IMR-90 (cell line): ENCODE data around the gene COLEC12. TPM values are rescaled to one million over a fixed set of nuclear protein-coding genes. Genes with fewer than 3 reads are reported as not detected.

Experiments
- ATAC-seq: fragments of 200-7000 bp; cut with Tn5 transposase; 2 replicates; pipeline ENCODE4 v1.9.1; 2020; ENCODE audit warnings: low read depth, mild to moderate bottlenecking, moderate library complexity
- BruUV-seq: library from RNA; stranded (reverse); fragments of 400-500 nt; replicated peaks from 2 replicates; lab custom pipeline; 2021; lab: Mats Ljungman, UMichigan
- CTCF ChIA-PET: fragments of 300-600 bp; formaldehyde crosslinking; extraction: SDS; loops from one replicate; lab custom pipeline; 2021; ENCODE audit warnings: antibody characterized with exemption; lab: Yijun Ruan, JAX
- POLR2A ChIA-PET: fragments of 300-600 bp; sonication (Branson Sonifier 250); formaldehyde crosslinking; loops from one replicate; lab custom pipeline; 2022; ENCODE audit warnings: antibody characterized with exemption; ENCODE audit not compliant: unreplicated experiment; lab: Charles Lee
- DNase-seq: peaks from one replicate; pipeline ENCODE4 v3.0.0; 2013
- H2AFZ ChIP-seq: replicated peaks from 2 replicates; pipeline ENCODE3; 2013; ENCODE audit warnings: low read length, mild to moderate bottlenecking; ENCODE audit not compliant: poor library complexity
- H2AK5ac ChIP-seq: 2 replicates; pipeline ENCODE4 v1.6.1; 2013; ENCODE audit warnings: low read depth, low read length, inconsistent platforms
- H2AK9ac ChIP-seq: replicated peaks from 2 replicates; pipeline ENCODE3; 2013; ENCODE audit warnings: mild to moderate bottlenecking, low read depth, low read length, moderate library complexity; ENCODE audit not compliant: poor library complexity
- H2BK120ac ChIP-seq: 2 replicates; pipeline ENCODE4 v1.6.1; 2013; ENCODE audit warnings: low read depth, low read length, inconsistent platforms
- H2BK15ac ChIP-seq: 3 replicates; pipeline ENCODE4 v1.6.1; 2013; ENCODE audit warnings: low read depth, low read length, inconsistent platforms
- H2BK20ac ChIP-seq: 2 replicates; pipeline ENCODE4 v1.6.1; 2013; ENCODE audit warnings: low read depth, mild to moderate bottlenecking, inconsistent platforms, low read length, moderate library complexity
- H2BK5ac ChIP-seq: 2 replicates; pipeline ENCODE4 v1.6.1; 2013; ENCODE audit warnings: mild to moderate bottlenecking, low read depth, low read length, inconsistent platforms; ENCODE audit not compliant: poor library complexity, severe bottlenecking
- H3K14ac ChIP-seq: replicated peaks from 2 replicates; pipeline ENCODE4 v1.6.1; 2013; ENCODE audit warnings: low read depth, low read length, inconsistent platforms
- H3K18ac ChIP-seq: 2 replicates; pipeline ENCODE4 v1.6.1; 2013; ENCODE audit warnings: low read depth, low read length, control low read depth
- H3K23ac ChIP-seq: 2 replicates; pipeline ENCODE4 v1.6.1; 2013; ENCODE audit warnings: low read depth, low read length, inconsistent platforms
- H3K27ac ChIP-seq: 2 replicates; pipeline ENCODE4 v1.5.1; 2013; ENCODE audit warnings: mild to moderate bottlenecking, control low read depth, low read length; ENCODE audit not compliant: insufficient read depth
- H3K27me3 ChIP-seq: 2 replicates; pipeline ENCODE4 v1.6.1; 2013; ENCODE audit warnings: low read length; ENCODE audit not compliant: control insufficient read depth, insufficient read depth
- H3K36me3 ChIP-seq: 2 replicates; pipeline ENCODE4 v1.6.1; 2013; ENCODE audit warnings: low read length, mixed read lengths; ENCODE audit not compliant: control insufficient read depth, insufficient read depth
- H3K4ac ChIP-seq: 2 replicates; pipeline ENCODE4 v1.6.1; 2013; ENCODE audit warnings: low read depth, low read length, inconsistent platforms
- H3K4me1 ChIP-seq: 2 replicates; pipeline ENCODE4 v1.6.1; 2013; ENCODE audit warnings: low read length, mixed read lengths; ENCODE audit not compliant: control insufficient read depth, insufficient read depth
- H3K4me2 ChIP-seq: 2 replicates; pipeline ENCODE4 v1.6.1; 2013; ENCODE audit warnings: low read depth, mild to moderate bottlenecking, control low read depth, low read length, moderate library complexity
- H3K4me3 ChIP-seq: 2 replicates; pipeline ENCODE4 v1.5.1; 2013; ENCODE audit warnings: low read depth, mild to moderate bottlenecking, control low read depth, low read length, moderate library complexity; ENCODE audit not compliant: insufficient read depth
- H3K56ac ChIP-seq: 2 replicates; pipeline ENCODE4 v1.6.1; 2013; ENCODE audit warnings: low read length, inconsistent platforms; ENCODE audit not compliant: insufficient read depth; ENCODE audit errors: extremely low read depth
- H3K79me1 ChIP-seq, 2 experiments: 2 replicates each; pipeline ENCODE4 v1.6.1; 2013; ENCODE audit warnings: low read length in 2 of 2, inconsistent platforms in 1 of 2, low read depth in 1 of 2
- H3K9ac ChIP-seq: 2 replicates; pipeline ENCODE4 v1.6.1; 2013; ENCODE audit warnings: low read depth, low read length, control low read depth
- H3K9me1 ChIP-seq: 2 replicates; pipeline ENCODE4 v1.6.1; 2013; ENCODE audit warnings: low read length, inconsistent platforms; ENCODE audit not compliant: insufficient read depth
- H3K9me3 ChIP-seq: 2 replicates; pipeline ENCODE4 v1.6.1; 2013; ENCODE audit warnings: low read length; ENCODE audit not compliant: control insufficient read depth, insufficient read depth
- H4K20me1 ChIP-seq: 2 replicates; pipeline ENCODE4 v1.6.1; 2013; ENCODE audit warnings: low read length, inconsistent platforms; ENCODE audit not compliant: insufficient read depth
- H4K5ac ChIP-seq: 2 replicates; pipeline ENCODE4 v1.6.1; 2013; ENCODE audit warnings: mild to moderate bottlenecking, low read depth, low read length, control low read depth
- H4K8ac ChIP-seq, 2 experiments: 2 replicates each; pipeline ENCODE4 v1.6.1; 2013; ENCODE audit warnings: low read depth in 2 of 2, low read length in 2 of 2, control low read depth in 1 of 2, inconsistent platforms in 1 of 2
- H4K91ac ChIP-seq: 2 replicates; pipeline ENCODE4 v1.6.1; 2013; ENCODE audit warnings: low read depth, low read length, inconsistent platforms; ENCODE audit not compliant: insufficient read depth
- BHLHE40 ChIP-seq: fragments of 150-350 bp; IDR thresholded peaks from 2 replicates; pipeline ENCODE4 v1.6.1; 2016; ENCODE audit warnings: mild to moderate bottlenecking, low read depth, low read length
- CEBPB ChIP-seq: IDR thresholded peaks from 2 replicates; pipeline ENCODE4 v1.6.1; 2012; ENCODE audit warnings: low read depth, low read length, improper control_type of control experiment
- CHD1 ChIP-seq: IDR thresholded peaks from 2 replicates; pipeline ENCODE4 v1.6.1; 2012; ENCODE audit warnings: low read depth, low read length, improper control_type of control experiment
- CTCF ChIP-seq: conservative IDR thresholded peaks from 2 replicates; pipeline ENCODE4 v1.5.1; 2012; ENCODE audit warnings: mild to moderate bottlenecking, low read depth, low read length, improper control_type of control experiment
- ELK1 ChIP-seq: fragments of 150-350 bp; IDR thresholded peaks from 2 replicates; pipeline ENCODE4 v1.6.1; 2016; ENCODE audit warnings: low read depth, mild to moderate bottlenecking, low read length, moderate library complexity, borderline replicate concordance
- FOS ChIP-seq: fragments of 150-350 bp; IDR thresholded peaks from 2 replicates; pipeline ENCODE4 v1.6.1; 2016; ENCODE audit warnings: low read depth, low read length
- MAZ ChIP-seq: IDR thresholded peaks from 2 replicates; pipeline ENCODE4 v1.6.1; 2012; ENCODE audit warnings: low read depth, mild to moderate bottlenecking, low read length, improper control_type of control experiment, moderate library complexity, borderline replicate concordance
- MXI1 ChIP-seq: IDR thresholded peaks from 2 replicates; pipeline ENCODE4 v1.6.1; 2012; ENCODE audit warnings: low read depth, mild to moderate bottlenecking, low read length, moderate library complexity, borderline replicate concordance
- POLR2A ChIP-seq: IDR thresholded peaks from 2 replicates; pipeline ENCODE4 v1.6.1; 2012; ENCODE audit warnings: mild to moderate bottlenecking, low read depth, low read length
- RAD21 ChIP-seq: IDR thresholded peaks from 2 replicates; pipeline ENCODE4 v1.6.1; 2012; ENCODE audit warnings: low read length, improper control_type of control experiment
- RCOR1 ChIP-seq: IDR thresholded peaks from 2 replicates; pipeline ENCODE4 v1.6.1; 2012; ENCODE audit warnings: mild to moderate bottlenecking, low read length, improper control_type of control experiment; ENCODE audit not compliant: insufficient replicate concordance
- RFX5 ChIP-seq: IDR thresholded peaks from 2 replicates; pipeline ENCODE4 v1.8.0; 2012; ENCODE audit warnings: low read depth, mild to moderate bottlenecking, low read length, moderate library complexity
- SMC3 ChIP-seq: fragments of 150-350 bp; IDR thresholded peaks from 2 replicates; pipeline ENCODE4 v1.6.1; 2016; ENCODE audit warnings: low read depth, mild to moderate bottlenecking, antibody characterized with exemption, low read length, moderate library complexity
- USF2 ChIP-seq: fragments of 150-350 bp; IDR thresholded peaks from 2 replicates; pipeline ENCODE4 v1.6.1; 2017; ENCODE audit warnings: mild to moderate bottlenecking, antibody characterized with exemption, low read length, low read depth
- WGBS, 2 experiments: methylation state at CpG; one replicate each; pipeline versions ENCODE4 v1.1.5 to v1.1.7; 2013; ENCODE audit warnings: missing lambda C conversion rate in 2 of 2; ENCODE audit not compliant: insufficient read length in 1 of 2; ENCODE audit errors: extremely low coverage in 2 of 2; 5-methylcytosine and 5-hydroxymethylcytosine counted together
- dilution Hi-C: fragments of 300-500 bp; cut with HindIII; formaldehyde crosslinking; loops from one replicate; pipeline ENCODE4 v1.14.3; 2018; ENCODE audit warnings: low sequenced_read_pairs; ENCODE audit not compliant: unreplicated experiment
- in situ Hi-C: fragments of 300-500 bp; cut with MboI; formaldehyde crosslinking; loops from 3 replicates; pipeline ENCODE4 v1.14.3; 2019; ENCODE audit warnings: low sequenced_read_pairs, inconsistent platforms, mixed read lengths
- intact Hi-C: fragments of 100-400 bp; cut with micrococcal nuclease; formaldehyde crosslinking; loops from 2 replicates; pipeline ENCODE4 v1.10.0; 2022
- polyA plus RNA-seq, 3 experiments: library from polyadenylated mRNA; depleted of rRNA; stranded (reverse); fragments of >200 nt; gene quantifications; 2 replicates each; pipeline ENCODE4 v1.2.3, GENCODE V29; 2012; ENCODE audit warnings: low replicate concordance in 1 of 3
- total RNA-seq: library from RNA; depleted of rRNA; stranded (reverse); fragments of >200 nt; gene quantifications from 2 replicates; pipeline ENCODE4 v1.2.3, GENCODE V29; 2012

Gene COLEC12
- total and polyA plus RNA-seq, 2 of the 4 experiments (the other 2 are of a cell fraction) = 1.0 to 2.3 TPM

- Histone ChIP-seq H3K18ac (no peak overlapping the region), H3K9me1 (0 out of 2 replicates have a peak, but pooled peaks cover 1% of the 10 kb centered on the region), H3K23ac (no peak overlapping the region), H3K36me3 (no peaks in the 10 kb centered on the region), H2BK15ac (peak overlapping the region; percentile 4; the same call in 1 of the 3 replicates), H3K56ac (no peak overlapping the region), H2AK9ac (no peak overlapping the region), H2AK5ac (peak overlapping the region; percentile 43; the same call in 1 of the 2 replicates), H2BK5ac (no peak overlapping the region), H3K27me3 (no peaks in the 10 kb centered on the region; the same call in 1 of the 2 replicates), H3K4ac (0 out of 2 replicates have a peak overlapping the region, but pooled peaks have one; percentile 29), H2AFZ (no peak overlapping the region), H2BK20ac (no peak overlapping the region), H3K79me1 (no peaks in the 10 kb centered on the region), H3K4me2 (no peak overlapping the region), H3K9ac (no peak overlapping the region), H4K8ac (no peak overlapping the region), H3K4me3 (no peak overlapping the region), H4K20me1 (no peaks in the 10 kb centered on the region), H2BK120ac (peak overlapping the region; percentile 21; the same call in 1 of the 2 replicates), H3K4me1 (peaks cover 12% of the 10 kb centered on the region), H3K27ac (no peak overlapping the region), H4K91ac (no peak overlapping the region; the same call in 1 of the 2 replicates), H3K14ac (peak overlapping the region; percentile 23; the same call in 1 of the 2 replicates), H3K9me3 (peaks cover 3% of the 10 kb centered on the region; the same call in 1 of the 2 replicates), H4K5ac (no peak overlapping the region)
- ChIA-PET POLR2A (no interaction called here), CTCF (interaction anchor here (0.5 kb wide), 1 partner anchor 348 kb away, joined by 4 read pairs; no protein-coding TSS in a partner anchor)
- BruUV-seq = no TSS peak
- in situ Hi-C loops (no loop called here), intact Hi-C loops (no loop called here), dilution Hi-C loops (no loop called here)
- WGBS, 2 experiments = 80% methylated on average over 1 of the region's 4 CpGs; no CpG with 5 or more reads in 1 of the 2 experiments
- no peak for DNase-seq
- ATAC-seq = no peak
- no peak for TF ChIP-seq USF2
- TF ChIP-seq MXI1 = no peak
- TF ChIP-seq RFX5 = no peak
- TF ChIP-seq POLR2A = no peak
- no peak for TF ChIP-seq ELK1
- TF ChIP-seq CEBPB = no peak
- TF ChIP-seq RAD21 = no peak
- TF ChIP-seq CTCF = no peak
- TF ChIP-seq FOS = no peak
- TF ChIP-seq BHLHE40 = no peak
- TF ChIP-seq CHD1 = no peak
- no peak for TF ChIP-seq RCOR1
- no peak for TF ChIP-seq MAZ
- no peak for TF ChIP-seq SMC3
Observed at GRCh38 chr18:484749-485464, 15.6 kb downstream of the COLEC12 start.
